Measurements from ENCODE around the gene TRIM74.
"Not testable (repeated sequence)": the region's sequence is repeated elsewhere in the genome, so short reads cannot be mapped to it uniquely, and the experiment has no call there.

- not testable (repeated sequence) for TF ChIP-seq ZNF654 (tag by site-specific recombination; IDR thresholded peaks at IDR 0.05; ENCODE audit: low read depth); KLF16 (tag by site-specific recombination; IDR thresholded peaks at IDR 0.05); CTCF (tag by site-specific recombination; IDR thresholded peaks at IDR 0.05); ATF2 (tag by site-specific recombination; IDR thresholded peaks at IDR 0.05; ENCODE audit: low read depth)
- TF ChIP-seq, protein P1, sequence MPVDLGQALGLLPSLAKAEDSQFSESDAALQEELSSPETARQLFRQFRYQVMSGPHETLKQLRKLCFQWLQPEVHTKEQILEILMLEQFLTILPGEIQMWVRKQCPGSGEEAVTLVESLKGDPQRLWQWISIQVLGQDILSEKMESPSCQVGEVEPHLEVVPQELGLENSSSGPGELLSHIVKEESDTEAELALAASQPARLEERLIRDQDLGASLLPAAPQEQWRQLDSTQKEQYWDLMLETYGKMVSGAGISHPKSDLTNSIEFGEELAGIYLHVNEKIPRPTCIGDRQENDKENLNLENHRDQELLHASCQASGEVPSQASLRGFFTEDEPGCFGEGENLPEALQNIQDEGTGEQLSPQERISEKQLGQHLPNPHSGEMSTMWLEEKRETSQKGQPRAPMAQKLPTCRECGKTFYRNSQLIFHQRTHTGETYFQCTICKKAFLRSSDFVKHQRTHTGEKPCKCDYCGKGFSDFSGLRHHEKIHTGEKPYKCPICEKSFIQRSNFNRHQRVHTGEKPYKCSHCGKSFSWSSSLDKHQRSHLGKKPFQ (tag by site-specific recombination; IDR thresholded peaks at IDR 0.05), result not testable (repeated sequence)
Measured at GRCh38 chr7:72975656-72976286, 6.5 kb upstream of the TRIM74 start.

Measured in HEK293 (cell line).